ENCODE results near the gene TENT5C. TPM values are rescaled to one million over a fixed set of nuclear protein-coding genes. Genes with fewer than 3 reads are reported as not detected.

Gene TENT5C
- total RNA-seq, 1 donor from 2014 or later: 14.5 TPM

- intact Hi-C loops (cut with micrococcal nuclease): no loop called here
Measured at GRCh38 chr1:117633423-117633822, 27.6 kb downstream of the TENT5C start.

- intact Hi-C loops (cut with micrococcal nuclease): no loop called here
Measured at GRCh38 chr1:117633936-117634335, 28.1 kb downstream of the TENT5C start.

- intact Hi-C loops (cut with micrococcal nuclease): no loop called here
Measured at GRCh38 chr1:117634631-117635030, 28.8 kb downstream of the TENT5C start.

- intact Hi-C loops (cut with micrococcal nuclease): no loop called here
Measured at GRCh38 chr1:117635805-117636204, 30.0 kb downstream of the TENT5C start.

- intact Hi-C loops (cut with micrococcal nuclease): no loop called here
Measured at GRCh38 chr1:117636637-117637425, 31.0 kb downstream of the TENT5C start.

GRCh38 chr1:117638141-117638540 lies 32.3 kb downstream of the TENT5C start:
- intact Hi-C loops (cut with micrococcal nuclease): no loop called here

- intact Hi-C loops (cut with micrococcal nuclease): no loop called here
Measured at GRCh38 chr1:117638759-117639158, 32.9 kb downstream of the TENT5C start.

- intact Hi-C loops (cut with micrococcal nuclease): loop anchor here (2.0 kb wide), 1 partner anchor 15 kb away; no protein-coding TSS in a partner anchor
Measured at GRCh38 chr1:117639741-117640140, 33.9 kb downstream of the TENT5C start.

GRCh38 chr1:117641536-117641935 lies 35.7 kb downstream of the TENT5C start:
- intact Hi-C loops (cut with micrococcal nuclease): loop anchor here (2.0 kb wide), 1 partner anchor 13 kb away; no protein-coding TSS in a partner anchor

GRCh38 chr1:117642963-117643362 lies 37.1 kb downstream of the TENT5C start:
- intact Hi-C loops (cut with micrococcal nuclease): loop anchor here (2.0 kb wide), 1 partner anchor 16 kb away; no protein-coding TSS in a partner anchor

- intact Hi-C loops (cut with micrococcal nuclease): loop anchor here (2.0 kb wide), 1 partner anchor 17 kb away; no protein-coding TSS in a partner anchor
Measured at GRCh38 chr1:117643601-117644000, 37.8 kb downstream of the TENT5C start.

GRCh38 chr1:117644696-117645311 lies 39.0 kb downstream of the TENT5C start:
- intact Hi-C loops (cut with micrococcal nuclease): no loop called here

- intact Hi-C loops (cut with micrococcal nuclease): no loop called here
Measured at GRCh38 chr1:117645343-117645742, 39.5 kb downstream of the TENT5C start.

GRCh38 chr1:117646007-117646811 lies 40.4 kb downstream of the TENT5C start:
- intact Hi-C loops (cut with micrococcal nuclease): no loop called here

GRCh38 chr1:117646956-117647355 lies 41.1 kb downstream of the TENT5C start:
- intact Hi-C loops (cut with micrococcal nuclease): no loop called here

GRCh38 chr1:117648015-117648414 lies 42.2 kb downstream of the TENT5C start:
- intact Hi-C loops (cut with micrococcal nuclease): no loop called here

GRCh38 chr1:117650840-117651568 lies 45.2 kb downstream of the TENT5C start:
- intact Hi-C loops (cut with micrococcal nuclease): loop anchor here (10.0 kb wide), 1 partner anchor 1146 kb away; no protein-coding TSS in a partner anchor

- intact Hi-C loops (cut with micrococcal nuclease): loop anchor here (10.0 kb wide), 1 partner anchor 1147 kb away; no protein-coding TSS in a partner anchor
Measured at GRCh38 chr1:117651616-117652015, 45.8 kb downstream of the TENT5C start.

- intact Hi-C loops (cut with micrococcal nuclease): loop anchor here (10.0 kb wide), 1 partner anchor 1148 kb away; no protein-coding TSS in a partner anchor
Measured at GRCh38 chr1:117652421-117652820, 46.6 kb downstream of the TENT5C start.

GRCh38 chr1:117653195-117653594 lies 47.3 kb downstream of the TENT5C start:
- intact Hi-C loops (cut with micrococcal nuclease): loop anchor here (10.0 kb wide), 1 partner anchor 1148 kb away; no protein-coding TSS in a partner anchor

Measured in T-helper 1 cell treated with Interleukin-12 subunit alpha and Interleukin-12 subunit beta and Interleukin-4 antibody, amounts not matched to agents 30 ng/mL and 1 ng/mL, for 36 hours (primary cell).